ENCODE measurements around the gene WHRN. TPM values are rescaled to one million over a fixed set of nuclear protein-coding genes. Genes with fewer than 3 reads are reported as not detected.

The WHRN gene
- total and polyA plus RNA-seq, 9 of the 15 experiments (the other 6 are each of a cell fraction or from before 2014, with no cell fraction given), result 0.31 to 14.1 (median 3.0) TPM

DNA sequence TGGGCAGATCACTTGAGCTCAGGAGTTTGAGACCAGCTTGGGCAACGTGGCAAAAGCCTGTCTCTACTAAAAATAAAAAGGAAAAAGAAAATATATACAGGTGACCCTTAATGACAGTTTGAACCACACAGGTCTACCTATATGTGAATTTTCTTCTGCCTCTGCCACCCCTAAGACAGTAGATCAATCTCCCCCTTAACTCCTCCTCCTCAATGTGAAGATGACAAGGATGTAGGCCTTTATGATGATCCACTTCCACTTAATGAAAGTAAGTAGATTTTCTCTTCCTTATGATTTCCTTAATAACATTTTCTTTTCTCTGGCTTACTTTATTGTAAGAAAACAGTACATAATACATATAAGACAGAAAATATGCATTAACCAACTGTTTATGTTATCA, 120.9 kb downstream of the WHRN start (continued):
- TF ChIP-seq FIP1L1 (IDR thresholded peaks at IDR 0.05; ENCODE audit: low read depth, low read length, poor library complexity, severe bottlenecking) (no peak), CBFB (CRISPR knock-in tag; IDR thresholded peaks at IDR 0.05) (no peak), ZNF696 (CRISPR knock-in tag; conservative IDR thresholded peaks at IDR 0.05) (no peak), PCBP2 (IDR thresholded peaks at IDR 0.05; ENCODE audit: low read depth, low read length, poor library complexity, severe bottlenecking) (no peak), ZBTB1 (CRISPR knock-in tag; IDR thresholded peaks at IDR 0.05; ENCODE audit: borderline replicate concordance, low read depth) (no peak), TCF15 (CRISPR knock-in tag; IDR thresholded peaks at IDR 0.05) (no peak)

DNA sequence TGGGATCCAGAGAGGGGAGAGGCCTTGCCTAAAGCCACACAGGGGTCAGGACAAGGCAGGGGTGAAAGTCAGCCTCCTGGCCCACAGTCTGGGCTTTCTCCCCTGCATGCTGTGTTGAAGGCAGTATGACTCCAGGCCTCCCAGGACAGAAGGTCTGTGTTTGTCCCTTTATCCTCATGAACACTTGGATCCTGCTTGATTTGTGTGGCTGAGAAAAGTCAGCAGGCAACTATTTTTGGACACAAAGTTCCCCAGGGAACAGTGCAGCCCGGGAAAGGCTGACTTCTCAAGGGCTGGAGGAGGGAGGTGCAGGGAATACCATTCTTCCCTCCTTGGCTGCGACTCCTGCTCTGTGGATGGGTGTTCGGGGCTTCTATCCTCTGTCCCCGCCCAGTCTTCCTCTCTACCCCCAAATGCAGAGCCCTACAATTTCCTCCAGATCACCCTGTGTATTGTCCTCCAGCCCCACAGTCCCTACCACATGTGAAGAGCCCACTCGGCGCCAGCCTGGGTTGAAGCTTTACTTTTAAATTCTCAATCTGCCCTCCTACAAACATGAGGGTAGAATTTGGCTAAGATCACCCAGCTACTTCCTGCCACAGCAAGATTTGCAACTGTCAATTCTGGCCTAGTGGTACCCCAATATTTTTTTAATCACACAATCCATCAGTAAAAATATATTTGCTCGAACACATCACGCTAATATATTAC, 121.6 kb downstream of the WHRN start:
- WGBS (ENCODE audit: insufficient coverage, low coverage, missing lambda C conversion rate), result 62% methylated on average over 8 of the region's 8 CpGs
- no peaks in the 10 kb centered on the region for H3K9me3 ChIP-seq (replicated peaks; ENCODE audit: control insufficient read depth, insufficient read depth, low read depth, low read length)
- peaks cover 4% of the 10 kb centered on the region; the same call in 1 of the 3 replicates for H3K36me3 ChIP-seq (ENCODE audit: control insufficient read depth, insufficient read depth, low read length)
- TF ChIP-seq SMAD1 (IDR thresholded peaks at IDR 0.05; ENCODE audit: low read depth, low read length, partially characterized antibody) (no peak), ZNF696 (CRISPR knock-in tag; conservative IDR thresholded peaks at IDR 0.05) (no peak), KLF6 (CRISPR knock-in tag; IDR thresholded peaks at IDR 0.05; ENCODE audit: borderline replicate concordance) (no peak), TOE1 (IDR thresholded peaks at IDR 0.05; ENCODE audit: borderline replicate concordance) (no peak), TOE1 (CRISPR knock-in tag; IDR thresholded peaks at IDR 0.05; ENCODE audit: borderline replicate concordance, low read depth) (no peak), TRIM28 (IDR thresholded peaks at IDR 0.05) (no peak), NUFIP1 (IDR thresholded peaks at IDR 0.05; ENCODE audit: partially characterized antibody) (no peak)
- no TSS peak for BruUV-seq (replicated peaks)
- CTCF ChIA-PET (ENCODE audit: low intra/inter-chr PET ratio), result no interaction called here
- DNase-seq (ENCODE audit: extremely low read depth in 1 of 4, low spot score in 3 of 4) (no peak), FAIRE-seq (no peak), ATAC-seq (peak; percentile 18)
- no peak overlapping the region for H3K4me3 ChIP-seq
- POLR2A ChIA-PET, result interaction anchor here (0.7 to 5.1 kb wide), 5 partner anchors 12 to 30 kb away, joined by 3 to 30 read pairs (median 3); no protein-coding TSS in a partner anchor
- H3K9ac ChIP-seq (ENCODE audit: insufficient read depth in 1 of 2, low read depth in 2 of 2, low read length in 2 of 2), result peak overlapping the region in 1 of 2 experiments; percentile 59; a peak in 1 of 4 replicates
- no peak overlapping the region for H3K4me2 ChIP-seq (ENCODE audit: insufficient read depth, low read length)
- H2AFZ ChIP-seq (ENCODE audit: low read depth, low read length), result no peak overlapping the region
- intact Hi-C loops (cut with micrococcal nuclease), result no loop called here
- in situ Hi-C loops (cut with MboI), result no loop called here
- peaks cover 0 to 9% of the 10 kb centered on the region in 2 experiments; a peak in 2 of 5 replicates for H3K4me1 ChIP-seq (replicated peaks in 1 of 2; ENCODE audit: control insufficient read depth in 2 of 2, insufficient read depth in 2 of 2, low read length in 2 of 2)
- H3K79me2 ChIP-seq (ENCODE audit: control insufficient read depth, insufficient read depth, low read length), result no peaks in the 10 kb centered on the region
- peaks cover 24% of the 10 kb centered on the region for H4K20me1 ChIP-seq (replicated peaks; ENCODE audit: control insufficient read depth, insufficient read depth, low read length)
- H3K27ac ChIP-seq (ENCODE audit: extremely low read depth, low read depth, low read length), result no peak overlapping the region
- no peaks in the 10 kb centered on the region for H3K9me1 ChIP-seq (ENCODE audit: control insufficient read depth, insufficient read depth, low read length)
- H3K27me3 ChIP-seq (ENCODE audit: control insufficient read depth in 2 of 2, insufficient read depth in 2 of 2, low read length in 2 of 2), result no peaks in the 10 kb centered on the region

Measured in K562 (cell line).